ENCODE data around the gene UNKL.

Gene UNKL

GRCh38 chr16:1381612-1382406 lies 32.7 kb downstream of the UNKL start:
- no peak for DNase-seq (ENCODE audit: low read depth)
- no peak overlapping the region for H3K4me3 ChIP-seq (ENCODE audit: low read depth, low read length)

GRCh38 chr16:1380195-1380594 lies 34.3 kb downstream of the UNKL start:
- no peak overlapping the region for H3K4me3 ChIP-seq (ENCODE audit: low read depth, low read length)
- DNase-seq (ENCODE audit: low read depth): no peak

GRCh38 chr16:1379304-1380076 lies 35.0 kb downstream of the UNKL start:
- no peak for DNase-seq (ENCODE audit: low read depth)
- peak overlapping the region; percentile 51 for H3K4me3 ChIP-seq (ENCODE audit: low read depth, low read length)

GRCh38 chr16:1378804-1379303 lies 35.6 kb downstream of the UNKL start:
- H3K4me3 ChIP-seq (ENCODE audit: low read depth, low read length): peak overlapping the region; percentile 51
- DNase-seq (ENCODE audit: low read depth): peak; percentile 21

- H3K4me3 ChIP-seq (ENCODE audit: low read depth, low read length): peak overlapping the region; percentile 51
- DNase-seq (ENCODE audit: low read depth): no peak
Measured at GRCh38 chr16:1378087-1378803, 36.3 kb downstream of the UNKL start.

- no peak for DNase-seq (ENCODE audit: low read depth)
- no peak overlapping the region for H3K4me3 ChIP-seq (ENCODE audit: low read depth, low read length)
Measured at GRCh38 chr16:1377406-1378010, 37.0 kb downstream of the UNKL start.

GRCh38 chr16:1375741-1376410 lies 38.6 kb downstream of the UNKL start:
- no peak overlapping the region for H3K4me3 ChIP-seq (ENCODE audit: low read depth, low read length)
- DNase-seq (ENCODE audit: low read depth): no peak

- no peak for DNase-seq (ENCODE audit: low read depth)
- no peak overlapping the region for H3K4me3 ChIP-seq (ENCODE audit: low read depth, low read length)
Measured at GRCh38 chr16:1375298-1375640, 39.2 kb downstream of the UNKL start.

GRCh38 chr16:1374418-1375297 lies 39.8 kb downstream of the UNKL start:
- no peak overlapping the region for H3K4me3 ChIP-seq (ENCODE audit: low read depth, low read length)
- peak; percentile 7 for DNase-seq (ENCODE audit: low read depth)

- no peak for DNase-seq (ENCODE audit: low read depth)
- no peak overlapping the region for H3K4me3 ChIP-seq (ENCODE audit: low read depth, low read length)
Measured at GRCh38 chr16:1372292-1372950, 42.1 kb downstream of the UNKL start.

- DNase-seq (ENCODE audit: low read depth): no peak
- no peak overlapping the region for H3K4me3 ChIP-seq (ENCODE audit: low read depth, low read length)
Measured at GRCh38 chr16:1371054-1371978, 43.2 kb downstream of the UNKL start.

- DNase-seq (ENCODE audit: low read depth): no peak
- no peak overlapping the region for H3K4me3 ChIP-seq (ENCODE audit: low read depth, low read length)
Measured at GRCh38 chr16:1367486-1368174, 46.9 kb downstream of the UNKL start.

GRCh38 chr16:1366712-1367299 lies 47.7 kb downstream of the UNKL start:
- no peak for DNase-seq (ENCODE audit: low read depth)
- no peak overlapping the region for H3K4me3 ChIP-seq (ENCODE audit: low read depth, low read length)

GRCh38 chr16:1366060-1366711 lies 48.3 kb downstream of the UNKL start:
- H3K4me3 ChIP-seq (ENCODE audit: low read depth, low read length): no peak overlapping the region
- no peak for DNase-seq (ENCODE audit: low read depth)

GRCh38 chr16:1364510-1364909 lies 50.0 kb downstream of the UNKL start:
- no peak overlapping the region for H3K4me3 ChIP-seq (ENCODE audit: low read depth, low read length)

More at GRCh38 chr16:1364510-1364909, 50.0 kb downstream of the UNKL start:
- DNase-seq (ENCODE audit: low read depth): no peak
